Endothelial cell of umbilical vein (primary cell): ENCODE measurements around the gene LST1.

Experiments
- EZH2 ChIP-seq: IDR thresholded peaks from 2 replicates; pipeline ENCODE4 v1.6.1; 2012; ENCODE audit warnings: borderline replicate concordance, low read depth, mild to moderate bottlenecking, moderate library complexity, low read length, inconsistent platforms; ENCODE audit not compliant: severe bottlenecking
- JUN ChIP-seq: IDR thresholded peaks from 2 replicates; pipeline ENCODE4 v1.6.1; 2011; ENCODE audit warnings: borderline replicate concordance, low read depth; ENCODE audit not compliant: insufficient read length, insufficient read depth
- MYC ChIP-seq: IDR thresholded peaks from one replicate; pipeline ENCODE4 v1.6.1; 2011; ENCODE audit warnings: mild to moderate bottlenecking, low read depth, low read length
- POLR2A ChIP-seq: IDR thresholded peaks from 2 replicates; pipeline ENCODE4 v1.6.1; 2012; ENCODE audit warnings: low read depth, mild to moderate bottlenecking, control low read depth, low read length
- POLR2AphosphoS5 ChIP-seq: IDR thresholded peaks from 2 replicates; pipeline ENCODE4 v1.6.1; 2012; ENCODE audit warnings: low read depth, mild to moderate bottlenecking, control low read depth, low read length, moderate library complexity; ENCODE audit not compliant: insufficient read depth
- TF ChIP-seq, protein P1 (sequence below), 2 donors: IDR thresholded peaks; 1 replicate in 1 of 2; 2 replicates in 1 of 2; pipeline ENCODE4 v1.5.1; 2011; ENCODE audit warnings: low read length in 2 of 2, mild to moderate bottlenecking in 2 of 2, moderate library complexity in 2 of 2, control low read depth in 1 of 2, inconsistent platforms in 1 of 2, low read depth in 1 of 2; ENCODE audit not compliant: insufficient read depth in 1 of 2; ENCODE audit errors: extremely low read depth in 1 of 2
- TF ChIP-seq, protein P2 (sequence below): IDR thresholded peaks from 2 replicates; pipeline ENCODE4 v1.6.1; 2011; ENCODE audit not compliant: insufficient read depth, insufficient read length

DNA sequence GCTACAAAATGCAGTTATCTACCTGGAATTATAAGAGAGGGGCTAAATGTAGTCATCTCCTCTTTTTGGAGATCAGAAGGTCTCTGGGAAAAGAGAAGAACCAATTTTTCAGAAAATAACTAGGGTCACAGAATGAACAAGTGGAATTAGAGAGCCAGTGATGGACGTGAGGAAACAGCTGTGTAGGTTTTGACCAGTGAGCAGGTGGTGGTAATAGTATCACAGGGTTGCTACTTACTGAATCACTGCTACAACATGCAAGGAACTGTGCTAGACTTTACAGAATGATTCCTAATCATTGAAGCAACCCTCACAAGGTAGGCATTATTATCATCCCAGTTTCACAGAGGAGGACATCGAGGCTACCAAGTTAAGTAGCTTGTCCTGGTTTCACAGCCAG is 41.4 kb upstream of the LST1 start:
- TF ChIP-seq, protein P1, sequence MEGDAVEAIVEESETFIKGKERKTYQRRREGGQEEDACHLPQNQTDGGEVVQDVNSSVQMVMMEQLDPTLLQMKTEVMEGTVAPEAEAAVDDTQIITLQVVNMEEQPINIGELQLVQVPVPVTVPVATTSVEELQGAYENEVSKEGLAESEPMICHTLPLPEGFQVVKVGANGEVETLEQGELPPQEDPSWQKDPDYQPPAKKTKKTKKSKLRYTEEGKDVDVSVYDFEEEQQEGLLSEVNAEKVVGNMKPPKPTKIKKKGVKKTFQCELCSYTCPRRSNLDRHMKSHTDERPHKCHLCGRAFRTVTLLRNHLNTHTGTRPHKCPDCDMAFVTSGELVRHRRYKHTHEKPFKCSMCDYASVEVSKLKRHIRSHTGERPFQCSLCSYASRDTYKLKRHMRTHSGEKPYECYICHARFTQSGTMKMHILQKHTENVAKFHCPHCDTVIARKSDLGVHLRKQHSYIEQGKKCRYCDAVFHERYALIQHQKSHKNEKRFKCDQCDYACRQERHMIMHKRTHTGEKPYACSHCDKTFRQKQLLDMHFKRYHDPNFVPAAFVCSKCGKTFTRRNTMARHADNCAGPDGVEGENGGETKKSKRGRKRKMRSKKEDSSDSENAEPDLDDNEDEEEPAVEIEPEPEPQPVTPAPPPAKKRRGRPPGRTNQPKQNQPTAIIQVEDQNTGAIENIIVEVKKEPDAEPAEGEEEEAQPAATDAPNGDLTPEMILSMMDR (IDR thresholded peaks at IDR 0.05; ENCODE audit: extremely low read depth in 1 of 2, insufficient read depth in 1 of 2, low read depth in 1 of 2, low read length in 2 of 2): no peak
- TF ChIP-seq EZH2 (no peak), POLR2A (no peak), POLR2AphosphoS5 (no peak), JUN (no peak), MYC (no peak)
- TF ChIP-seq, protein P2, sequence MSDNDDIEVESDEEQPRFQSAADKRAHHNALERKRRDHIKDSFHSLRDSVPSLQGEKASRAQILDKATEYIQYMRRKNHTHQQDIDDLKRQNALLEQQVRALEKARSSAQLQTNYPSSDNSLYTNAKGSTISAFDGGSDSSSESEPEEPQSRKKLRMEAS: no peak
